IMR-90 (cell line): ENCODE data around the gene NDC80. TPM values are rescaled to one million over a fixed set of nuclear protein-coding genes. Genes with fewer than 3 reads are reported as not detected.

Source experiments
- ATAC-seq: fragments of 200-7000 bp; cut with Tn5 transposase; 2 replicates; pipeline ENCODE4 v1.9.1; 2020; ENCODE audit warnings: low read depth, mild to moderate bottlenecking, moderate library complexity
- BruUV-seq: library from RNA; stranded (reverse); fragments of 400-500 nt; replicated peaks from 2 replicates; lab custom pipeline; 2021; lab: Mats Ljungman, UMichigan
- CTCF ChIA-PET: fragments of 300-600 bp; formaldehyde crosslinking; extraction: SDS; loops from one replicate; lab custom pipeline; 2021; ENCODE audit warnings: antibody characterized with exemption; lab: Yijun Ruan, JAX
- POLR2A ChIA-PET: fragments of 300-600 bp; sonication (Branson Sonifier 250); formaldehyde crosslinking; loops from one replicate; lab custom pipeline; 2022; ENCODE audit warnings: antibody characterized with exemption; ENCODE audit not compliant: unreplicated experiment; lab: Charles Lee
- DNase-seq: peaks from one replicate; pipeline ENCODE4 v3.0.0; 2013
- H2AFZ ChIP-seq: replicated peaks from 2 replicates; pipeline ENCODE3; 2013; ENCODE audit warnings: low read length, mild to moderate bottlenecking; ENCODE audit not compliant: poor library complexity
- H2AK5ac ChIP-seq: 2 replicates; pipeline ENCODE4 v1.6.1; 2013; ENCODE audit warnings: low read depth, low read length, inconsistent platforms
- H2AK9ac ChIP-seq: replicated peaks from 2 replicates; pipeline ENCODE3; 2013; ENCODE audit warnings: mild to moderate bottlenecking, low read depth, low read length, moderate library complexity; ENCODE audit not compliant: poor library complexity
- H2BK120ac ChIP-seq: 2 replicates; pipeline ENCODE4 v1.6.1; 2013; ENCODE audit warnings: low read depth, low read length, inconsistent platforms
- H2BK15ac ChIP-seq: 3 replicates; pipeline ENCODE4 v1.6.1; 2013; ENCODE audit warnings: low read depth, low read length, inconsistent platforms
- H2BK20ac ChIP-seq: 2 replicates; pipeline ENCODE4 v1.6.1; 2013; ENCODE audit warnings: low read depth, mild to moderate bottlenecking, inconsistent platforms, low read length, moderate library complexity
- H2BK5ac ChIP-seq: 2 replicates; pipeline ENCODE4 v1.6.1; 2013; ENCODE audit warnings: mild to moderate bottlenecking, low read depth, low read length, inconsistent platforms; ENCODE audit not compliant: poor library complexity, severe bottlenecking
- H3K14ac ChIP-seq: replicated peaks from 2 replicates; pipeline ENCODE4 v1.6.1; 2013; ENCODE audit warnings: low read depth, low read length, inconsistent platforms
- H3K18ac ChIP-seq: 2 replicates; pipeline ENCODE4 v1.6.1; 2013; ENCODE audit warnings: low read depth, low read length, control low read depth
- H3K23ac ChIP-seq: 2 replicates; pipeline ENCODE4 v1.6.1; 2013; ENCODE audit warnings: low read depth, low read length, inconsistent platforms
- H3K27ac ChIP-seq: 2 replicates; pipeline ENCODE4 v1.5.1; 2013; ENCODE audit warnings: mild to moderate bottlenecking, control low read depth, low read length; ENCODE audit not compliant: insufficient read depth
- H3K27me3 ChIP-seq: 2 replicates; pipeline ENCODE4 v1.6.1; 2013; ENCODE audit warnings: low read length; ENCODE audit not compliant: control insufficient read depth, insufficient read depth
- H3K36me3 ChIP-seq: 2 replicates; pipeline ENCODE4 v1.6.1; 2013; ENCODE audit warnings: low read length, mixed read lengths; ENCODE audit not compliant: control insufficient read depth, insufficient read depth
- H3K4ac ChIP-seq: 2 replicates; pipeline ENCODE4 v1.6.1; 2013; ENCODE audit warnings: low read depth, low read length, inconsistent platforms
- H3K4me1 ChIP-seq: 2 replicates; pipeline ENCODE4 v1.6.1; 2013; ENCODE audit warnings: low read length, mixed read lengths; ENCODE audit not compliant: control insufficient read depth, insufficient read depth
- H3K4me2 ChIP-seq: 2 replicates; pipeline ENCODE4 v1.6.1; 2013; ENCODE audit warnings: low read depth, mild to moderate bottlenecking, control low read depth, low read length, moderate library complexity
- H3K4me3 ChIP-seq: 2 replicates; pipeline ENCODE4 v1.5.1; 2013; ENCODE audit warnings: low read depth, mild to moderate bottlenecking, control low read depth, low read length, moderate library complexity; ENCODE audit not compliant: insufficient read depth
- H3K56ac ChIP-seq: 2 replicates; pipeline ENCODE4 v1.6.1; 2013; ENCODE audit warnings: low read length, inconsistent platforms; ENCODE audit not compliant: insufficient read depth; ENCODE audit errors: extremely low read depth
- H3K79me1 ChIP-seq, 2 experiments: 2 replicates each; pipeline ENCODE4 v1.6.1; 2013; ENCODE audit warnings: low read length in 2 of 2, inconsistent platforms in 1 of 2, low read depth in 1 of 2
- H3K9ac ChIP-seq: 2 replicates; pipeline ENCODE4 v1.6.1; 2013; ENCODE audit warnings: low read depth, low read length, control low read depth
- H3K9me1 ChIP-seq: 2 replicates; pipeline ENCODE4 v1.6.1; 2013; ENCODE audit warnings: low read length, inconsistent platforms; ENCODE audit not compliant: insufficient read depth
- H3K9me3 ChIP-seq: 2 replicates; pipeline ENCODE4 v1.6.1; 2013; ENCODE audit warnings: low read length; ENCODE audit not compliant: control insufficient read depth, insufficient read depth
- H4K20me1 ChIP-seq: 2 replicates; pipeline ENCODE4 v1.6.1; 2013; ENCODE audit warnings: low read length, inconsistent platforms; ENCODE audit not compliant: insufficient read depth
- H4K5ac ChIP-seq: 2 replicates; pipeline ENCODE4 v1.6.1; 2013; ENCODE audit warnings: mild to moderate bottlenecking, low read depth, low read length, control low read depth
- H4K8ac ChIP-seq, 2 experiments: 2 replicates each; pipeline ENCODE4 v1.6.1; 2013; ENCODE audit warnings: low read depth in 2 of 2, low read length in 2 of 2, control low read depth in 1 of 2, inconsistent platforms in 1 of 2
- H4K91ac ChIP-seq: 2 replicates; pipeline ENCODE4 v1.6.1; 2013; ENCODE audit warnings: low read depth, low read length, inconsistent platforms; ENCODE audit not compliant: insufficient read depth
- CEBPB ChIP-seq: IDR thresholded peaks from 2 replicates; pipeline ENCODE4 v1.6.1; 2012; ENCODE audit warnings: low read depth, low read length, improper control_type of control experiment
- CTCF ChIP-seq: conservative IDR thresholded peaks from 2 replicates; pipeline ENCODE4 v1.5.1; 2012; ENCODE audit warnings: mild to moderate bottlenecking, low read depth, low read length, improper control_type of control experiment
- ELK1 ChIP-seq: fragments of 150-350 bp; IDR thresholded peaks from 2 replicates; pipeline ENCODE4 v1.6.1; 2016; ENCODE audit warnings: low read depth, mild to moderate bottlenecking, low read length, moderate library complexity, borderline replicate concordance
- FOS ChIP-seq: fragments of 150-350 bp; IDR thresholded peaks from 2 replicates; pipeline ENCODE4 v1.6.1; 2016; ENCODE audit warnings: low read depth, low read length
- MXI1 ChIP-seq: IDR thresholded peaks from 2 replicates; pipeline ENCODE4 v1.6.1; 2012; ENCODE audit warnings: low read depth, mild to moderate bottlenecking, low read length, moderate library complexity, borderline replicate concordance
- WGBS, 2 experiments: methylation state at CpG; one replicate each; pipeline versions ENCODE4 v1.1.5 to v1.1.7; 2013; ENCODE audit warnings: missing lambda C conversion rate in 2 of 2; ENCODE audit not compliant: insufficient read length in 1 of 2; ENCODE audit errors: extremely low coverage in 2 of 2; 5-methylcytosine and 5-hydroxymethylcytosine counted together
- dilution Hi-C: fragments of 300-500 bp; cut with HindIII; formaldehyde crosslinking; loops from one replicate; pipeline ENCODE4 v1.14.3; 2018; ENCODE audit warnings: low sequenced_read_pairs; ENCODE audit not compliant: unreplicated experiment
- in situ Hi-C: fragments of 300-500 bp; cut with MboI; formaldehyde crosslinking; loops from 3 replicates; pipeline ENCODE4 v1.14.3; 2019; ENCODE audit warnings: low sequenced_read_pairs, inconsistent platforms, mixed read lengths
- intact Hi-C: fragments of 100-400 bp; cut with micrococcal nuclease; formaldehyde crosslinking; loops from 2 replicates; pipeline ENCODE4 v1.10.0; 2022
- polyA plus RNA-seq, 3 experiments: library from polyadenylated mRNA; depleted of rRNA; stranded (reverse); fragments of >200 nt; gene quantifications; 2 replicates each; pipeline ENCODE4 v1.2.3, GENCODE V29; 2012; ENCODE audit warnings: low replicate concordance in 1 of 3
- total RNA-seq: library from RNA; depleted of rRNA; stranded (reverse); fragments of >200 nt; gene quantifications from 2 replicates; pipeline ENCODE4 v1.2.3, GENCODE V29; 2012

Gene NDC80
- total and polyA plus RNA-seq, 2 of the 4 experiments (the other 2 are of a cell fraction) = 11.8 to 15.5 TPM

GRCh38 chr18:2538236-2538635 is 33.1 kb upstream of the NDC80 start:
- Histone ChIP-seq H3K9me3 (no peaks in the 10 kb centered on the region), H4K5ac (no peak overlapping the region), H2BK20ac (no peak overlapping the region), H2BK15ac (no peak overlapping the region), H3K4ac (peak overlapping the region; percentile 11; the same call in 1 of the 2 replicates), H4K20me1 (no peaks in the 10 kb centered on the region), H3K23ac (no peak overlapping the region), H2BK120ac (no peak overlapping the region), H3K4me2 (no peak overlapping the region), H2AFZ (no peak overlapping the region), H2AK9ac (no peak overlapping the region), H3K4me3 (no peak overlapping the region), H3K79me1 (no peaks in the 10 kb centered on the region), H3K9me1 (no peaks in the 10 kb centered on the region), H2BK5ac (no peak overlapping the region), H4K8ac (no peak overlapping the region), H3K18ac (no peak overlapping the region), H3K9ac (no peak overlapping the region), H3K56ac (no peak overlapping the region), H3K14ac (no peak overlapping the region), H3K27ac (no peak overlapping the region), H2AK5ac (no peak overlapping the region), H3K4me1 (no peaks in the 10 kb centered on the region), H4K91ac (no peak overlapping the region), H3K27me3 (no peaks in the 10 kb centered on the region), H3K36me3 (no peaks in the 10 kb centered on the region)
- BruUV-seq = no TSS peak
- intact Hi-C loops = no loop called here
- no CpG with 5 or more reads among the region's 1 CpG for WGBS, 2 experiments
- DNase-seq = no peak
- CTCF ChIA-PET = interaction anchor here (0.6 to 0.9 kb wide), 2 partner anchors 17 to 299 kb away, joined by 3 to 6 read pairs; no protein-coding TSS in a partner anchor
- TF ChIP-seq CTCF (no peak), FOS (no peak), MXI1 (no peak), ELK1 (no peak), CEBPB (no peak)
- no peak for ATAC-seq
- POLR2A ChIA-PET = no interaction called here
- dilution Hi-C loops = no loop called here
- in situ Hi-C loops = loop anchor here (5.0 to 25.0 kb wide), 3 partner anchors 201 to 951 kb away; no protein-coding TSS in a partner anchor
